Hematopoietic multipotent progenitor cell treated with erythropoietin and hydrocortisone succinate and interleukin-3 and kit ligand, for 17 days (in vitro differentiated cells): Measurements from ENCODE around the gene COL28A1.
"Not testable (repeated sequence)": the region's sequence is repeated elsewhere in the genome, so short reads cannot be mapped to it uniquely, and the experiment has no call there.

ENCODE experiments used
- DNase-seq: peaks from one replicate; pipeline ENCODE4 v3.0.0-alpha.2; 2015; ENCODE audit warnings: low spot score

The COL28A1 gene

GRCh38 chr7:7517754-7518153, 17.9 kb downstream of the COL28A1 start:
- no peak for DNase-seq

GRCh38 chr7:7516662-7517061, 19.0 kb downstream of the COL28A1 start:
- DNase-seq: no peak

- no peak for DNase-seq
Measured at GRCh38 chr7:7516156-7516555, 19.5 kb downstream of the COL28A1 start.

GRCh38 chr7:7512861-7513597, 22.6 kb downstream of the COL28A1 start:
- no peak for DNase-seq

- no peak for DNase-seq
Measured at GRCh38 chr7:7510794-7511193, 24.9 kb downstream of the COL28A1 start.

GRCh38 chr7:7505915-7506314, 29.8 kb downstream of the COL28A1 start:
- no peak for DNase-seq

GRCh38 chr7:7504910-7505704, 30.6 kb downstream of the COL28A1 start:
- no peak for DNase-seq

- DNase-seq: no peak
Measured at GRCh38 chr7:7499892-7500291, 35.8 kb downstream of the COL28A1 start.

- no peak for DNase-seq
Measured at GRCh38 chr7:7498856-7499255, 36.8 kb downstream of the COL28A1 start.

- no peak for DNase-seq
Measured at GRCh38 chr7:7496311-7496710, 39.4 kb downstream of the COL28A1 start.

- no peak for DNase-seq
Measured at GRCh38 chr7:7495171-7495570, 40.5 kb downstream of the COL28A1 start.

- DNase-seq: no peak
Measured at GRCh38 chr7:7491044-7491443, 44.6 kb downstream of the COL28A1 start.

- no peak for DNase-seq
Measured at GRCh38 chr7:7490003-7490402, 45.7 kb downstream of the COL28A1 start.

GRCh38 chr7:7489546-7489945, 46.1 kb downstream of the COL28A1 start:
- no peak for DNase-seq

GRCh38 chr7:7486362-7486761, 49.3 kb downstream of the COL28A1 start:
- DNase-seq: no peak

GRCh38 chr7:7484072-7484471, 51.6 kb downstream of the COL28A1 start:
- no peak for DNase-seq

- no peak for DNase-seq
Measured at GRCh38 chr7:7481802-7482201, 53.9 kb downstream of the COL28A1 start.

GRCh38 chr7:7479275-7479805, 56.3 kb downstream of the COL28A1 start:
- no peak for DNase-seq

GRCh38 chr7:7478569-7478968, 57.1 kb downstream of the COL28A1 start:
- DNase-seq: no peak

GRCh38 chr7:7477641-7478040, 58.0 kb downstream of the COL28A1 start:
- not testable (repeated sequence) for DNase-seq

GRCh38 chr7:7476381-7476780, 59.3 kb downstream of the COL28A1 start:
- DNase-seq: no peak

GRCh38 chr7:7475601-7476000, 60.1 kb downstream of the COL28A1 start:
- no peak for DNase-seq

- DNase-seq: no peak
Measured at GRCh38 chr7:7474436-7474835, 61.2 kb downstream of the COL28A1 start.
